ENCODE results near the gene G0S2.

DNA sequence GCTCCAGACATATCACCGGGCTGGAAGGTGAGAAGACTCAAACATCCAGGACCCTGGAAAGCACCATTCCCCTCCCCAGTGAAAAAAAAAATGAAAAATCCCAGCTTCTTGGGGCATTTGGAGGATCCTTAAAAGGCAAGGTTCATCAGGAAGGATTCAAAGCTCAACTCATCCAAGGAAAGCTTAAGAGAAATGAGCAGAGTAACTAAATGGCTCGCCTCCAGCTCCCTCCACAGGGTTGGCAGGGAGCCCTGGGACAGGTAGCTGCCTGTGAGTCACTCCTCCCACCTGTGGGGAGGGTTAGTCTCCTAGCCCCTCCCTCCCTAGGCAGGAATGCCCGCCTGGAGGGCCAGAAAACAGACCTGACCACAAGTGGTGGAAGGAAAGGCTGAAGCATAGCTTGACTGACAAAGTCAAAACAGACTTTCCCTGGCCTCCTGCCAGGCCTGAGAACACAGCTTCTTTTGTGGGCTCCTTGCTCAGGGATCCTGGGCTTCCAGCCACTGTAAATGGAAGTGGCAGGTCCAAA lies 22.3 kb upstream of the G0S2 start:
- no peak for TF ChIP-seq CTCF (IDR thresholded peaks at IDR 0.05)
- TF ChIP-seq POLR2A (IDR thresholded peaks at IDR 0.05), result no peak
- no peak for TF ChIP-seq EP300 (IDR thresholded peaks at IDR 0.05)
